H1 (cell line): ENCODE results near the gene PCDHA5. TPM values are rescaled to one million over a fixed set of nuclear protein-coding genes. Genes with fewer than 3 reads are reported as not detected.
"Not testable (repeated sequence)": the region's sequence is repeated elsewhere in the genome, so short reads cannot be mapped to it uniquely, and the experiment has no call there.

Source experiments
- CTCF ChIA-PET: fragments of 300-600 bp; sonication (Branson Sonifier 250); formaldehyde crosslinking; loops from one replicate; lab custom pipeline; 2021; ENCODE audit not compliant: partially characterized antibody; lab: Charles Lee
- POLR2A ChIA-PET: fragments of 300-600 bp; sonication (Branson Sonifier 250); formaldehyde crosslinking; loops from one replicate; lab custom pipeline; 2021; ENCODE audit warnings: inconsistent platforms; ENCODE audit not compliant: partially characterized antibody; lab: Charles Lee
- DNase-seq, 2 experiments: peaks; one replicate each; pipeline versions ENCODE4 v3.0.0 to v3.0.0-alpha.2; 2010 to 2022; ENCODE audit warnings: low spot score in 2 of 2, low read depth in 1 of 2, mixed read lengths in 1 of 2
- FAIRE-seq: peaks from 2 replicates; lab custom pipeline; 2011; peaks lifted over from hg19 to GRCh38; lab: Jason Lieb, UNC
- H2AFZ ChIP-seq: 2 replicates; pipeline ENCODE4 v1.8.1; 2012; ENCODE audit warnings: low read length, inconsistent platforms
- H2AK5ac ChIP-seq: 2 replicates; pipeline ENCODE4 v1.6.1; 2013; ENCODE audit warnings: low read depth, low read length
- H2BK120ac ChIP-seq: replicated peaks from 2 replicates; pipeline ENCODE3; 2013; ENCODE audit warnings: low read depth, low read length, inconsistent platforms
- H2BK12ac ChIP-seq: 2 replicates; pipeline ENCODE4 v1.6.1; 2013; ENCODE audit warnings: low read depth, low read length
- H2BK15ac ChIP-seq: 2 replicates; pipeline ENCODE4 v1.6.1; 2013; ENCODE audit warnings: low read length
- H2BK20ac ChIP-seq: 2 replicates; pipeline ENCODE4 v1.6.1; 2013; ENCODE audit warnings: low read length
- H2BK5ac ChIP-seq: 2 replicates; pipeline ENCODE4 v1.6.1; 2013; ENCODE audit warnings: low read depth, low read length
- H3K14ac ChIP-seq: 2 replicates; pipeline ENCODE4 v1.6.1; 2013; ENCODE audit warnings: inconsistent platforms; ENCODE audit not compliant: insufficient read length
- H3K18ac ChIP-seq: 2 replicates; pipeline ENCODE4 v1.6.1; 2013; ENCODE audit warnings: low read length; ENCODE audit errors: extremely low read depth
- H3K23ac ChIP-seq: 2 replicates; pipeline ENCODE4 v1.6.1; 2013; ENCODE audit warnings: inconsistent platforms; ENCODE audit not compliant: insufficient read length
- H3K23me2 ChIP-seq: 2 replicates; pipeline ENCODE4 v1.6.1; 2013; ENCODE audit warnings: low read depth, low read length
- H3K27ac ChIP-seq: 2 replicates; pipeline ENCODE4 v1.6.1; 2011; ENCODE audit warnings: low read depth, low read length, inconsistent platforms
- H3K27me3 ChIP-seq, 4 experiments: replicated peaks in 1 of 4; 1 replicate in 1 of 4; 2 replicates in 3 of 4; pipeline versions ENCODE4 v1.6.1 to v1.8.1; 2011 to 2013; ENCODE audit warnings: low read length in 3 of 4, mild to moderate bottlenecking in 3 of 4, inconsistent platforms in 2 of 4, mixed read lengths in 2 of 4, moderate library complexity in 1 of 4; ENCODE audit not compliant: control insufficient read depth in 3 of 4, insufficient read depth in 3 of 4; ENCODE audit errors: extremely low read depth in 1 of 4
- H3K36me3 ChIP-seq, 4 experiments: 2 replicates each; pipeline versions ENCODE4 v1.6.1 to v1.8.1; 2011 to 2013; ENCODE audit warnings: mild to moderate bottlenecking in 4 of 4, low read length in 3 of 4, moderate library complexity in 2 of 4, control low read depth in 1 of 4, inconsistent platforms in 1 of 4; ENCODE audit not compliant: insufficient read depth in 4 of 4, control insufficient read depth in 2 of 4
- H3K4ac ChIP-seq: replicated peaks from 2 replicates; pipeline ENCODE3; 2013; ENCODE audit warnings: low read length, low read depth, mixed read lengths, inconsistent platforms; ENCODE audit not compliant: insufficient read length
- H3K4me1 ChIP-seq, 4 experiments: replicated peaks in 1 of 4; 1 replicate in 1 of 4; 2 replicates in 3 of 4; pipeline versions ENCODE4 v1.6.1 to v1.8.1; 2011 to 2013; ENCODE audit warnings: low read length in 3 of 4, inconsistent platforms in 2 of 4, mixed read lengths in 1 of 4; ENCODE audit not compliant: insufficient read depth in 4 of 4, control insufficient read depth in 3 of 4
- H3K4me2 ChIP-seq, 2 experiments: 2 replicates each; pipeline versions ENCODE4 v1.6.1 to v1.8.1; 2011 to 2013; ENCODE audit warnings: low read depth in 2 of 2, low read length in 2 of 2, control low read depth in 1 of 2, inconsistent platforms in 1 of 2, mild to moderate bottlenecking in 1 of 2; ENCODE audit not compliant: insufficient read depth in 1 of 2
- H3K4me3 ChIP-seq, 4 experiments: fragments of 200-600, 300-600 bp in 1 of 4; sonication (generic), shearing (Covaris generic), sonication (Bioruptor Twin) in 1 of 4; 2 replicates each; pipeline versions ENCODE4 v1.5.1 to v1.8.1; 2011 to 2016; ENCODE audit warnings: low read length in 4 of 4, low read depth in 3 of 4, control low read depth in 2 of 4, inconsistent platforms in 2 of 4, mild to moderate bottlenecking in 2 of 4, mixed read lengths in 1 of 4, moderate library complexity in 1 of 4; ENCODE audit not compliant: insufficient read depth in 2 of 4; ENCODE audit errors: extremely low read depth in 1 of 4
- H3K56ac ChIP-seq: replicated peaks from 2 replicates; pipeline ENCODE3; 2013; ENCODE audit warnings: low read depth, mild to moderate bottlenecking, mixed read lengths, low read length, inconsistent platforms; ENCODE audit not compliant: insufficient read length
- H3K79me1 ChIP-seq: 2 replicates; pipeline ENCODE4 v1.6.1; 2013; ENCODE audit warnings: low read depth, low read length, control low read depth
- H3K79me2 ChIP-seq, 2 experiments: 2 replicates each; pipeline versions ENCODE4 v1.6.1 to v1.8.1; 2012 to 2013; ENCODE audit warnings: low read length in 2 of 2, mild to moderate bottlenecking in 2 of 2, inconsistent platforms in 1 of 2; ENCODE audit not compliant: insufficient read depth in 2 of 2, control insufficient read depth in 1 of 2
- H3K9ac ChIP-seq, 4 experiments: replicated peaks in 1 of 4; 1 replicate in 1 of 4; 2 replicates in 3 of 4; pipeline versions ENCODE4 v1.6.1 to v1.8.1; 2011 to 2013; ENCODE audit warnings: low read depth in 3 of 4, low read length in 3 of 4, control low read depth in 2 of 4, mild to moderate bottlenecking in 2 of 4, moderate library complexity in 2 of 4, inconsistent platforms in 1 of 4; ENCODE audit errors: extremely low read depth in 1 of 4
- H3K9me3 ChIP-seq, 2 experiments: 2 replicates each; pipeline versions ENCODE4 v1.6.1 to v1.8.1; 2012 to 2013; ENCODE audit warnings: mild to moderate bottlenecking in 2 of 2, moderate library complexity in 2 of 2, control low read depth in 1 of 2, inconsistent platforms in 1 of 2, low read depth in 1 of 2, low read length in 1 of 2, mixed read lengths in 1 of 2; ENCODE audit not compliant: insufficient read depth in 2 of 2
- H4K20me1 ChIP-seq, 2 experiments: replicated peaks in 1 of 2; 2 replicates each; pipeline versions ENCODE3 to v1.8.1; 2011 to 2013; ENCODE audit warnings: inconsistent platforms in 2 of 2, low read length in 2 of 2, mild to moderate bottlenecking in 1 of 2; ENCODE audit not compliant: insufficient read depth in 2 of 2, control insufficient read depth in 1 of 2
- H4K5ac ChIP-seq: 2 replicates; pipeline ENCODE4 v1.6.1; 2013; ENCODE audit warnings: low read length, low read depth, mixed read lengths, inconsistent platforms; ENCODE audit not compliant: insufficient read length
- H4K8ac ChIP-seq: 2 replicates; pipeline ENCODE4 v1.8.0; 2013; ENCODE audit warnings: mild to moderate bottlenecking, moderate library complexity, low read length, inconsistent platforms; ENCODE audit not compliant: insufficient read depth; ENCODE audit errors: extremely low read depth
- H4K91ac ChIP-seq: replicated peaks from 2 replicates; pipeline ENCODE3; 2013; ENCODE audit warnings: low read length, mixed read lengths, inconsistent platforms; ENCODE audit not compliant: insufficient read length
- ASH2L ChIP-seq: fragments of 200-600, 300-600 bp; sonication (generic); IDR thresholded peaks from one replicate; pipeline ENCODE4 v1.7.1; 2017; ENCODE audit warnings: low read length
- CBX5 ChIP-seq: fragments of 300-800, 300-1000 bp; sonication (generic); IDR thresholded peaks from 2 replicates; pipeline ENCODE4 v1.7.1; 2016; ENCODE audit warnings: antibody characterized with exemption, low read length, low read depth
- CREB1 ChIP-seq: IDR thresholded peaks from 2 replicates; pipeline ENCODE4 v1.6.1; 2012; ENCODE audit warnings: inconsistent platforms
- PHF8 ChIP-seq: fragments of 200-600 bp; sonication (generic); conservative IDR thresholded peaks from 2 replicates; pipeline ENCODE4 v1.7.1; 2012; ENCODE audit warnings: low read depth, mild to moderate bottlenecking, inconsistent platforms, low read length, moderate library complexity
- WGBS, 2 experiments: shearing (Covaris generic) in 1 of 2; methylation state at CpG; one replicate each; pipeline versions ENCODE4 v1.1.6 to v1.1.7; 2013 to 2015; ENCODE audit warnings: low lambda C conversion rate in 2 of 2, mixed read lengths in 2 of 2, inconsistent platforms in 1 of 2, low coverage in 1 of 2, missing lambda C conversion rate in 1 of 2; ENCODE audit not compliant: insufficient replicate concordance in 2 of 2, insufficient coverage in 1 of 2, insufficient read length in 1 of 2; ENCODE audit errors: extremely low coverage in 1 of 2, missing lambda C conversion rate in 1 of 2; 5-methylcytosine and 5-hydroxymethylcytosine counted together
- polyA plus RNA-seq, 7 experiments: library from polyadenylated mRNA; depleted of rRNA in 3 of 7; stranded (reverse) in 5 of 7; unstranded in 2 of 7; fragments of >200 nt in 5 of 7; fragments of 200-250 nt in 2 of 7; gene quantifications; 1 replicate in 5 of 7; 2 replicates in 1 of 7; 4 replicates in 1 of 7; pipeline versions ENCODE4 v1.2.1 to v1.2.3, GENCODE V29; 2011 to 2013; ENCODE audit warnings: missing spikeins in 2 of 7, mixed read lengths in 2 of 7
- total RNA-seq: library from RNA; stranded (reverse); fragmentation: NEBNext Ultra II Directional; extraction: Animal tissue kit (Norgen Biotek cat#: 25700); gene quantifications from 2 replicates; pipeline ENCODE4 v1.2.1, GENCODE V29; 2021
- TF ChIP-seq, protein P1 (sequence below): IDR thresholded peaks from 2 replicates; pipeline ENCODE4 v1.6.1; 2012; ENCODE audit warnings: inconsistent platforms

The PCDHA5 gene
- total and polyA plus RNA-seq, 2 of the 8 experiments (the other 6 are each of a cell fraction or from before 2014, with no cell fraction given) = 0.33 to 0.76 TPM

DNA sequence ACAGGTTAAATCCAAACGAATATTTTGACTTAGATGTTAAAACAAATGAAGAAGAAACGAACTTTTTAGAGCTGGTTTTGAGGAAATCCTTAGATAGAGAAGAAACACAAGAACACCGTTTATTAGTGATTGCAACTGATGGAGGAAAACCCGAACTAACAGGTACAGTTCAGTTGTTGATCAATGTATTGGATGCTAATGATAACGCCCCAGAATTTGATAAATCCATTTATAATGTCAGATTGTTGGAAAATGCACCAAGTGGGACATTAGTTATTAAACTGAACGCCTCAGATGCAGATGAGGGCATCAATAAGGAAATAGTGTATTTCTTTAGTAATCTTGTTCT is 842 bp downstream of the PCDHA5 start (continued):
- TF ChIP-seq, protein P1, sequence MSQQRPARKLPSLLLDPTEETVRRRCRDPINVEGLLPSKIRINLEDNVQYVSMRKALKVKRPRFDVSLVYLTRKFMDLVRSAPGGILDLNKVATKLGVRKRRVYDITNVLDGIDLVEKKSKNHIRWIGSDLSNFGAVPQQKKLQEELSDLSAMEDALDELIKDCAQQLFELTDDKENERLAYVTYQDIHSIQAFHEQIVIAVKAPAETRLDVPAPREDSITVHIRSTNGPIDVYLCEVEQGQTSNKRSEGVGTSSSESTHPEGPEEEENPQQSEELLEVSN = no peak
- TF ChIP-seq ASH2L = no peak
- no peak for TF ChIP-seq CBX5
- TF ChIP-seq CREB1 = no peak
- no peak for TF ChIP-seq PHF8

DNA sequence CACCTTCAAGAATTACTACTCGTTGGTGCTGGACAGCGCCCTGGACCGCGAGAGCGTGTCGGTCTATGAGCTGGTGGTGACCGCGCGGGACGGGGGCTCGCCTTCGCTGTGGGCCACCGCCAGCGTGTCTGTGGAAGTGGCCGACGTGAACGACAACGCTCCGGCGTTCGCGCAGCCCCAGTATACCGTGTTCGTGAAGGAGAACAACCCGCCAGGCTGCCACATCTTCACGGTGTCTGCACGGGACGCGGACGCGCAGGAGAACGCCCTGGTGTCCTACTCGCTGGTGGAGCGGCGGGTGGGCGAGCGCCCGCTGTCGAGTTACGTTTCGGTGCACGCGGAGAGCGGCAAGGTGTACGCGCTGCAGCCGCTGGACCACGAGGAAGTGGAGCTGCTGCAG is 1.6 kb downstream of the PCDHA5 start:
- DNase-seq, FAIRE-seq, H3K79me1 ChIP-seq, H3K9me3 ChIP-seq, H3K23me2 ChIP-seq, H3K18ac ChIP-seq, H4K8ac ChIP-seq, H2AFZ ChIP-seq, H2BK12ac ChIP-seq, H3K9ac ChIP-seq, H3K4me3 ChIP-seq, H4K20me1 ChIP-seq, H3K36me3 ChIP-seq, H3K56ac ChIP-seq, H3K4me2 ChIP-seq, H4K91ac ChIP-seq, H3K27me3 ChIP-seq, H2BK120ac ChIP-seq, H2BK5ac ChIP-seq, H3K14ac ChIP-seq, H3K4ac ChIP-seq, POLR2A ChIA-PET, H2AK5ac ChIP-seq, H3K23ac ChIP-seq, H3K79me2 ChIP-seq, H3K27ac ChIP-seq, H3K4me1 ChIP-seq, H2BK20ac ChIP-seq, H2BK15ac ChIP-seq, H4K5ac ChIP-seq: not testable (repeated sequence)
- 93% methylated on average over 32 of the region's 48 CpGs; no CpG with 5 or more reads in 1 of the 2 experiments for WGBS, 2 experiments
- CTCF ChIA-PET = interaction anchor here (1.8 to 5.5 kb wide), 2 partner anchors 15 to 18 kb away, joined by 11 to 49 read pairs; partner anchors contain the start of genes PCDHA4 and PCDHA8
